K562 (cell line): Measurements from ENCODE around the gene RBM27. TPM values are rescaled to one million over a fixed set of nuclear protein-coding genes. Genes with fewer than 3 reads are reported as not detected.

Experiments used
- ATAC-seq: fragments of 200-7000 bp; cut with Tn5 transposase; 3 replicates; pipeline ENCODE4 v1.9.1; 2020; ENCODE audit warnings: moderate library complexity
- BruUV-seq: library from RNA; stranded (reverse); fragments of 400-500 nt; replicated peaks from 2 replicates; lab custom pipeline; 2021; lab: Mats Ljungman, UMichigan
- CTCF ChIA-PET: fragments of 300-600 bp; formaldehyde crosslinking; extraction: SDS; loops from one replicate; lab custom pipeline; 2021; ENCODE audit warnings: low intra/inter-chr PET ratio; lab: Yijun Ruan, JAX
- POLR2A ChIA-PET: fragments of 300-600, 350-650 bp; sonication (Branson Sonifier 250); formaldehyde crosslinking; extraction: SDS; loops from one replicate; lab custom pipeline; 2021; ENCODE audit warnings: antibody characterized with exemption, inconsistent platforms; lab: Yijun Ruan, JAX
- DNase-seq, 4 experiments: peaks; one replicate each; pipeline versions ENCODE4 v3.0.0 to v3.0.0-alpha.2; 2011 to 2018; ENCODE audit warnings: low spot score in 3 of 4, mixed read lengths in 3 of 4; ENCODE audit errors: extremely low read depth in 1 of 4
- FAIRE-seq: peaks from 2 replicates; lab custom pipeline; 2011; peaks lifted over from hg19 to GRCh38; lab: Jason Lieb, UNC
- H2AFZ ChIP-seq: 2 replicates; pipeline ENCODE4 v1.6.0; 2011; ENCODE audit warnings: low read depth, low read length, control low read depth, inconsistent platforms
- H3K27ac ChIP-seq: fragments of 200-600 bp; 3 replicates; pipeline ENCODE4 v1.8.0; 2011; ENCODE audit warnings: low read depth, mild to moderate bottlenecking, control low read depth, inconsistent platforms, low read length, moderate library complexity, mixed read lengths; ENCODE audit errors: extremely low read depth
- H3K27me3 ChIP-seq, 2 experiments: fragments of 300-600 bp in 1 of 2; 2 replicates in 1 of 2; 3 replicates in 1 of 2; pipeline versions ENCODE4 v1.6.0 to v1.8.0; 2011; ENCODE audit warnings: inconsistent platforms in 2 of 2, low read length in 2 of 2, mild to moderate bottlenecking in 1 of 2, mixed read lengths in 1 of 2, moderate library complexity in 1 of 2; ENCODE audit not compliant: control insufficient read depth in 2 of 2, insufficient read depth in 2 of 2
- H3K36me3 ChIP-seq: fragments of 300-600 bp; 3 replicates; pipeline ENCODE4 v1.8.0; 2011; ENCODE audit warnings: mild to moderate bottlenecking, low read length, inconsistent platforms; ENCODE audit not compliant: control insufficient read depth, insufficient read depth
- H3K4me1 ChIP-seq, 2 experiments: fragments of 200-600 bp in 1 of 2; replicated peaks in 1 of 2; 2 replicates in 1 of 2; 3 replicates in 1 of 2; pipeline versions ENCODE4 v1.5.1 to v1.8.0; 2011; ENCODE audit warnings: inconsistent platforms in 2 of 2, low read length in 2 of 2, mild to moderate bottlenecking in 1 of 2, mixed read lengths in 1 of 2, moderate library complexity in 1 of 2; ENCODE audit not compliant: control insufficient read depth in 2 of 2, insufficient read depth in 2 of 2
- H3K4me2 ChIP-seq: 2 replicates; pipeline ENCODE4 v1.6.1; 2011; ENCODE audit warnings: low read length, control low read depth, inconsistent platforms, mixed read lengths; ENCODE audit not compliant: insufficient read depth
- H3K4me3 ChIP-seq: fragments of 200-600 bp; sonication (generic), shearing (Covaris generic); 2 replicates; pipeline ENCODE4 v1.5.1; 2016; ENCODE audit warnings: control low read depth, inconsistent platforms
- H3K79me2 ChIP-seq: fragments of 200-600 bp; 3 replicates; pipeline ENCODE4 v1.8.0; 2011; ENCODE audit warnings: low read length, inconsistent platforms; ENCODE audit not compliant: control insufficient read depth, insufficient read depth
- H3K9ac ChIP-seq, 2 experiments: 2 replicates each; pipeline versions ENCODE4 v1.6.0 to v1.6.1; 2011; ENCODE audit warnings: low read depth in 2 of 2, low read length in 2 of 2, control low read depth in 1 of 2, inconsistent platforms in 1 of 2, mild to moderate bottlenecking in 1 of 2, mixed read lengths in 1 of 2; ENCODE audit not compliant: insufficient read depth in 1 of 2
- H3K9me1 ChIP-seq: one replicate; pipeline ENCODE4 v1.6.0; 2011; ENCODE audit warnings: inconsistent platforms, mild to moderate bottlenecking, low read length, moderate library complexity; ENCODE audit not compliant: control insufficient read depth, insufficient read depth
- H3K9me3 ChIP-seq: replicated peaks from 2 replicates; pipeline ENCODE4 v1.5.1; 2011; ENCODE audit warnings: low read depth, low read length, inconsistent platforms; ENCODE audit not compliant: control insufficient read depth, insufficient read depth
- H4K20me1 ChIP-seq: replicated peaks from 2 replicates; pipeline ENCODE4 v1.6.1; 2011; ENCODE audit warnings: low read length, inconsistent platforms, mixed read lengths; ENCODE audit not compliant: control insufficient read depth, insufficient read depth
- BACH1 ChIP-seq: fragments of 200-800 bp; sonication (Bioruptor generic); IDR thresholded peaks from 2 replicates; pipeline ENCODE4 v1.6.1; 2016; ENCODE audit warnings: missing genetic modification characterization, missing compliant biosample characterization
- CEBPB ChIP-seq: fragments of 450-650 bp; IDR thresholded peaks from 2 replicates; pipeline ENCODE4 v1.6.1; 2016; ENCODE audit warnings: missing genetic modification characterization, missing compliant biosample characterization
- CEBPG ChIP-seq, 3 experiments: fragments of 200-800 bp in 1 of 3; sonication (Bioruptor generic) in 1 of 3; sonication (generic) in 1 of 3; formaldehyde crosslinking in 1 of 3; IDR thresholded peaks in 2 of 3; conservative IDR thresholded peaks in 1 of 3; 2 replicates each; pipeline versions ENCODE4 v1.6.1 to v1.8.0; 2016 to 2022; ENCODE audit warnings: missing compliant biosample characterization in 2 of 3, missing genetic modification characterization in 2 of 3, mild to moderate bottlenecking in 1 of 3, missing genetic modification reagents in 1 of 3
- MAFG ChIP-seq: fragments of 450-650 bp; conservative IDR thresholded peaks from 2 replicates; pipeline ENCODE4 v1.6.1; 2016; ENCODE audit warnings: missing genetic modification characterization, missing compliant biosample characterization
- MXI1 ChIP-seq: IDR thresholded peaks from 2 replicates; pipeline ENCODE4 v1.6.1; 2011; ENCODE audit warnings: low read depth, mild to moderate bottlenecking, improper control_type of control experiment, low read length
- NKRF ChIP-seq: fragments of 450-650 bp; IDR thresholded peaks from 2 replicates; pipeline ENCODE4 v1.6.1; 2016; ENCODE audit warnings: borderline replicate concordance
- RAD21 ChIP-seq, 2 experiments: fragments of 250-450 bp in 1 of 2; fragments of 450-650 bp in 1 of 2; sonication (Bioruptor Pico) in 1 of 2; formaldehyde crosslinking in 1 of 2; IDR thresholded peaks in 1 of 2; conservative IDR thresholded peaks in 1 of 2; 2 replicates each; pipeline versions ENCODE4 v1.4.0 to v1.8.0; 2020 to 2022; ENCODE audit warnings: mild to moderate bottlenecking in 2 of 2, moderate library complexity in 1 of 2
- TFAP4 ChIP-seq: sonication (generic); formaldehyde crosslinking; IDR thresholded peaks from 2 replicates; pipeline ENCODE4 v1.8.0; 2022; ENCODE audit warnings: missing genetic modification reagents, mild to moderate bottlenecking, moderate library complexity, borderline replicate concordance
- ZNF23 ChIP-seq: fragments of 250-450 bp; sonication (Bioruptor Pico); IDR thresholded peaks from 2 replicates; pipeline ENCODE4 v1.4.0; 2020; ENCODE audit warnings: mild to moderate bottlenecking
- ZNF316 ChIP-seq: fragments of 450-650 bp; IDR thresholded peaks from 2 replicates; pipeline ENCODE4 v1.6.1; 2016
- WGBS: fragments of 100-300 bp; shearing (Covaris generic); methylation state at CpG from one replicate; pipeline ENCODE4 v1.1.6; 2016; ENCODE audit warnings: low coverage, mixed read lengths; ENCODE audit not compliant: insufficient coverage; ENCODE audit errors: missing lambda C conversion rate; 5-methylcytosine and 5-hydroxymethylcytosine counted together
- in situ Hi-C: fragments of 300-500 bp; cut with MboI; formaldehyde crosslinking; loops from 4 replicates; pipeline ENCODE4 v1.15.0; 2018; ENCODE audit warnings: inconsistent platforms, mixed read lengths
- intact Hi-C: fragments of 100-400 bp; cut with micrococcal nuclease; formaldehyde crosslinking; loops from 2 replicates; pipeline ENCODE4 v1.14.2; 2022
- polyA plus RNA-seq, 8 experiments: library from polyadenylated mRNA; depleted of rRNA in 4 of 8; stranded (reverse) in 5 of 8; unstranded in 3 of 8; fragments of >200 nt; fragmentation: Nextera tagmentation in 2 of 8; fragmentation: Illumina TruSeq in 1 of 8; extraction: Ambion mirVana in 2 of 8; extraction: Trizol in 1 of 8; gene quantifications; 2 replicates each; pipeline versions ENCODE4 v1.2.1 to v1.2.3, GENCODE V29; 2011 to 2014; ENCODE audit warnings: inconsistent platforms in 1 of 8, missing spikeins in 1 of 8
- total RNA-seq, 7 experiments: library from RNA; depleted of rRNA in 6 of 7; stranded (reverse); fragments of >200 nt in 6 of 7; fragmentation: Illumina TruSeq in 2 of 7; extraction: Trizol in 2 of 7; gene quantifications; 2 replicates each; pipeline versions ENCODE4 v1.2.1 to v1.2.3, GENCODE V29; 2011 to 2021; ENCODE audit warnings: low replicate concordance in 1 of 7

RBM27 gene
- total and polyA plus RNA-seq, 9 of the 15 experiments (the other 6 are each of a cell fraction or from before 2014, with no cell fraction given), result 5.3 to 45.4 (median 29.1) TPM

- peak; percentile 30; the same call in 1 of the 2 replicates for TF ChIP-seq MAFG (tag)
- TF ChIP-seq BACH1, result no peak
- TF ChIP-seq ZNF316, result peak; percentile 88
- no peak for TF ChIP-seq RAD21 (CRISPR knock-in tag; conservative IDR thresholded peaks at IDR 0.05 in 1 of 2, IDR thresholded peaks at IDR 0.05 in 1 of 2)
- TF ChIP-seq TFAP4 (CRISPR knock-in tag), result no peak
- TF ChIP-seq NKRF, result no peak
- no peak for TF ChIP-seq MXI1
Observed at GRCh38 chr5:146222005-146222404, 18.6 kb downstream of the RBM27 start (continued).

- Histone ChIP-seq H3K27me3 (no peaks in the 10 kb centered on the region), H4K20me1 (no peaks in the 10 kb centered on the region; the same call in 1 of the 2 replicates), H3K4me1 (peaks cover 0 to 4% of the 10 kb centered on the region in 2 experiments; a peak in 1 of 5 replicates), H3K79me2 (peaks cover 59% of the 10 kb centered on the region), H3K36me3 (peaks cover 66% of the 10 kb centered on the region), H3K9me3 (no peaks in the 10 kb centered on the region), H3K9me1 (no peaks in the 10 kb centered on the region), H3K27ac (no peak overlapping the region), H2AFZ (no peak overlapping the region), H3K4me3 (no peak overlapping the region), H3K4me2 (no peak overlapping the region), H3K9ac (no peak overlapping the region)
- 100% methylated on average over 1 of the region's 1 CpG for WGBS
- no TSS peak for BruUV-seq
- in situ Hi-C loops, result no loop called here
- CTCF ChIA-PET, result no interaction called here
- POLR2A ChIA-PET, result interaction anchor here (1.2 kb wide), 1 partner anchor 10 kb away, joined by 3 read pairs; no protein-coding TSS in a partner anchor
- TF ChIP-seq CEBPG (CRISPR knock-in tag; IDR thresholded peaks at IDR 0.05) (no peak), CEBPG (tag; conservative IDR thresholded peaks at IDR 0.05 in 1 of 2, IDR thresholded peaks at IDR 0.05 in 1 of 2) (peak in 1 of 2 experiments; percentile 63; a peak in 3 of 4 replicates), ZNF23 (CRISPR knock-in tag) (no peak), CEBPB (tag) (peak; percentile 78)
- no peak for ATAC-seq
- intact Hi-C loops, result loop anchor here (10.0 kb wide), 1 partner anchor 48 kb away; no protein-coding TSS in a partner anchor
- DNase-seq, result no peak
- FAIRE-seq, result no peak
Observed at GRCh38 chr5:146223179-146223578, 19.8 kb downstream of the RBM27 start.
